ENCODE measurements around the gene YTHDF1. TPM values are rescaled to one million over a fixed set of nuclear protein-coding genes. Genes with fewer than 3 reads are reported as not detected.

Gene YTHDF1
- total RNA-seq, 1 donor from 2014 or later = 62.1 TPM

GRCh38 chr20:63194007-63194796 lies 21.7 kb downstream of the YTHDF1 start:
- DNase-seq (ENCODE audit: low spot score) = no peak
- TF ChIP-seq CTCF (IDR thresholded peaks at IDR 0.05; ENCODE audit: unreplicated experiment) = no peak
- Mint-ChIP-seq H3K27ac (ENCODE audit: unreplicated experiment) (peak overlapping the region; percentile 70), H3K9me3 (ENCODE audit: unreplicated experiment) (no peaks in the 10 kb centered on the region), H3K4me3 (ENCODE audit: unreplicated experiment) (no peak overlapping the region), H3K36me3 (ENCODE audit: low read depth, unreplicated experiment) (peaks cover 22% of the 10 kb centered on the region), H3K4me1 (ENCODE audit: unreplicated experiment) (no peaks in the 10 kb centered on the region), H3K27me3 (ENCODE audit: unreplicated experiment) (peaks cover 3% of the 10 kb centered on the region)

- no peak for DNase-seq (ENCODE audit: low spot score)
- peaks cover 22% of the 10 kb centered on the region for H3K36me3 Mint-ChIP-seq (ENCODE audit: low read depth, unreplicated experiment)
- H3K4me1 Mint-ChIP-seq (ENCODE audit: unreplicated experiment) = no peaks in the 10 kb centered on the region
- H3K27me3 Mint-ChIP-seq (ENCODE audit: unreplicated experiment) = peaks cover 3% of the 10 kb centered on the region
- TF ChIP-seq CTCF (IDR thresholded peaks at IDR 0.05; ENCODE audit: unreplicated experiment) = no peak
- no peak overlapping the region for H3K27ac Mint-ChIP-seq (ENCODE audit: unreplicated experiment)
- no peak overlapping the region for H3K4me3 Mint-ChIP-seq (ENCODE audit: unreplicated experiment)
- no peaks in the 10 kb centered on the region for H3K9me3 Mint-ChIP-seq (ENCODE audit: unreplicated experiment)
These were observed 23.2 kb downstream of the YTHDF1 start for GRCh38 chr20:63192721-63193120.

- Mint-ChIP-seq H3K9me3 (ENCODE audit: unreplicated experiment) (no peaks in the 10 kb centered on the region), H3K36me3 (ENCODE audit: low read depth, unreplicated experiment) (peaks cover 18% of the 10 kb centered on the region), H3K4me1 (ENCODE audit: unreplicated experiment) (no peaks in the 10 kb centered on the region), H3K4me3 (ENCODE audit: unreplicated experiment) (no peak overlapping the region), H3K27ac (ENCODE audit: unreplicated experiment) (no peak overlapping the region), H3K27me3 (ENCODE audit: unreplicated experiment) (peaks cover 7% of the 10 kb centered on the region)
- TF ChIP-seq CTCF (IDR thresholded peaks at IDR 0.05; ENCODE audit: unreplicated experiment) = no peak
- DNase-seq (ENCODE audit: low spot score) = no peak
These were observed 24.5 kb downstream of the YTHDF1 start for GRCh38 chr20:63191400-63191799.

GRCh38 chr20:63190828-63191227 lies 25.1 kb downstream of the YTHDF1 start:
- Mint-ChIP-seq H3K4me1 (ENCODE audit: unreplicated experiment) (no peaks in the 10 kb centered on the region), H3K36me3 (ENCODE audit: low read depth, unreplicated experiment) (peaks cover 14% of the 10 kb centered on the region), H3K9me3 (ENCODE audit: unreplicated experiment) (no peaks in the 10 kb centered on the region), H3K27ac (ENCODE audit: unreplicated experiment) (no peak overlapping the region), H3K4me3 (ENCODE audit: unreplicated experiment) (no peak overlapping the region), H3K27me3 (ENCODE audit: unreplicated experiment) (peaks cover 8% of the 10 kb centered on the region)
- DNase-seq (ENCODE audit: low spot score) = no peak
- TF ChIP-seq CTCF (IDR thresholded peaks at IDR 0.05; ENCODE audit: unreplicated experiment) = no peak

- Mint-ChIP-seq H3K9me3 (ENCODE audit: unreplicated experiment) (no peaks in the 10 kb centered on the region), H3K27ac (ENCODE audit: unreplicated experiment) (no peak overlapping the region), H3K36me3 (ENCODE audit: low read depth, unreplicated experiment) (peaks cover 11% of the 10 kb centered on the region), H3K27me3 (ENCODE audit: unreplicated experiment) (peaks cover 8% of the 10 kb centered on the region), H3K4me1 (ENCODE audit: unreplicated experiment) (no peaks in the 10 kb centered on the region), H3K4me3 (ENCODE audit: unreplicated experiment) (no peak overlapping the region)
- no peak for TF ChIP-seq CTCF (IDR thresholded peaks at IDR 0.05; ENCODE audit: unreplicated experiment)
- no peak for DNase-seq (ENCODE audit: low spot score)
These were observed 25.9 kb downstream of the YTHDF1 start for GRCh38 chr20:63189846-63190559.
